SK-N-MC (cell line): ENCODE results near the gene PLA2G6.

Experiments used
- DNase-seq: peaks from one replicate; pipeline ENCODE4 v3.0.0-alpha.2; 2011; ENCODE audit warnings: low read depth, low spot score
- H3K27ac ChIP-seq: fragments of 200-600 bp; sonication (generic); 2 replicates; pipeline ENCODE4 v1.5.1; 2016; ENCODE audit warnings: mixed run types
- H3K36me3 ChIP-seq: fragments of 200-600 bp; sonication (generic); 2 replicates; pipeline ENCODE4 v1.6.1; 2017; ENCODE audit warnings: antibody characterized with exemption, low read length, mixed read lengths; ENCODE audit not compliant: insufficient read depth
- H3K4me3 ChIP-seq: fragments of 200-600 bp; sonication (generic); 2 replicates; pipeline ENCODE4 v1.5.1; 2016
- H3K9ac ChIP-seq: fragments of 200-600 bp; sonication (generic); 2 replicates; pipeline ENCODE4 v1.8.0; 2017; ENCODE audit warnings: mixed run types, mixed read lengths; ENCODE audit not compliant: insufficient read length
- H3K9me3 ChIP-seq: fragments of 200-600 bp; sonication (generic); 2 replicates; pipeline ENCODE4 v1.6.1; 2017; ENCODE audit warnings: low read depth, mild to moderate bottlenecking, antibody characterized with exemption, low read length, moderate library complexity, mixed read lengths
- EZH2 ChIP-seq: fragments of 200-600 bp; sonication (generic); IDR thresholded peaks from one replicate; pipeline ENCODE4 v1.6.1; 2017; ENCODE audit warnings: antibody characterized with exemption
- FOXP2 ChIP-seq: optimal IDR thresholded peaks from 2 replicates; pipeline ENCODE3; 2011; ENCODE audit warnings: mild to moderate bottlenecking, moderate library complexity; ENCODE audit not compliant: insufficient read depth; ENCODE audit errors: extremely low read length, control extremely low read depth
- POLR2AphosphoS5 ChIP-seq: IDR thresholded peaks from 2 replicates; pipeline ENCODE4 v1.6.1; 2012; ENCODE audit warnings: mild to moderate bottlenecking, low read depth, low read length, borderline replicate concordance

PLA2G6 gene

DNA sequence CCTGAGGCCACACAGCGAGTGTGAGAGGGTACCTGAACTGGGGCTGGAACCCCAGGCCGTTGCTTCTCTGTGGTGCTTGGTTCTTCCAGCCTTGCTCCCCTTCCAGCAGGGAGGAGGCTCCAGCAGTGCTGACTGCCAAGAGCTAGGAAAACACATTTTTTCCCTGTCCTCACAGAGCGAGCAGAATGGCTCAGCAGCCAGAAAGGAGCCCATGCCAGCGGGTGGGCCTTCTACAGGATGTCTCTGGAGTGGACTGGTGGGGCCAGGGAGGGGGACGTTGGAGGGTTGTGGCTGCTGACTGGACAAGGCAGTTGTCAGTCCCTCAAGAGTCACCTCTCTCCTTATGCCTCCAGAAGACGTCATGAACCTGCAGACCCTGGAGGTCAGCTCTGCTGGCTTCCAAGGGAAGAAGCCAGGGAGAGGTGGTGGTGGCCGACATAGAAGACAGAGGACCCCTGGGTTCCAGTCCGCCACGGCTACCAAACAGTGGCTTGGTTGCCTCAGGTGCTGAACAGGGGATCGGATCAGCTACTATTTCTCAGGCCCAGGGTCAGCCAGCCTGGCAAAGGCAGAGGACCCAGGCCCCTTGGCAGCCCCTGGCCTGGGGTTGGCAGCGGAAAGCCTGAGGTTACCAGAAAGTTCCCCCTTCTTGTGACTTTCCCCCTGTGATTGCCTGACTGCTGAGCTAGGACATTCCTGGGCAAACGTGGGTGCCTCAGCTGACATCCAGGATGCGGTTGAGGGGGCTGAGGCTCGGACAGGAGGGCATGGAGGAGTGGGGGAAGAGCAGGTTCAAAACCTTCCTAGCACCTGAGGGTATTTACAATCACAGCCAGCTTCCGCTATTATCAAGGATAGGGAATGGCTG is 23.9 kb upstream of the PLA2G6 start:
- H3K9me3 ChIP-seq, result no peaks in the 10 kb centered on the region
- no peak overlapping the region for H3K4me3 ChIP-seq
- TF ChIP-seq EZH2, result no peak
- no peak for TF ChIP-seq POLR2AphosphoS5
- TF ChIP-seq FOXP2, result no peak
- H3K27ac ChIP-seq, result no peak overlapping the region
- no peak overlapping the region for H3K9ac ChIP-seq
- no peak for DNase-seq
- H3K36me3 ChIP-seq, result no peaks in the 10 kb centered on the region

DNA sequence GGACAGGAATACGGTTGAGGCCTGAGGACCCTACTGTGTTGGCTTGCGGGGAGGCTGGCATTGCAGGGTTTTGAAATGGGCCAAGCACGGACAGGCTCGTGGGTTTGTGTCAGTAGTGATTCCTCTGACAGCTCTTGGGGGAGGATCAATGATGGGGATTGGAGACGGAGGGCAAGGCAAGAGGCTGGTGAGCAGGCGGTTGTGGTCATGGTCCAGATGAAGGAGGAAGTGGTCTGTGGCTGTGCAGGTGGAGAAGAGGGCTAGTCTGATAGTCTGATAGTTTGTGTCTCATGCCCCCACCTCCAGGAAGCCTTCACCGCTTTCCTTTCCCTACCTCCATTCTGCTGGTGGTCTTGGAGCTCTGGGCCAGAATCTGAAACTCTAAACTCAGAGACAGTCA is 23.2 kb upstream of the PLA2G6 start:
- DNase-seq, result no peak
- no peak for TF ChIP-seq FOXP2
- TF ChIP-seq EZH2, result no peak
- no peak for TF ChIP-seq POLR2AphosphoS5
- Histone ChIP-seq H3K4me3 (no peak overlapping the region), H3K9me3 (no peaks in the 10 kb centered on the region), H3K36me3 (no peaks in the 10 kb centered on the region), H3K9ac (no peak overlapping the region), H3K27ac (no peak overlapping the region)

DNA sequence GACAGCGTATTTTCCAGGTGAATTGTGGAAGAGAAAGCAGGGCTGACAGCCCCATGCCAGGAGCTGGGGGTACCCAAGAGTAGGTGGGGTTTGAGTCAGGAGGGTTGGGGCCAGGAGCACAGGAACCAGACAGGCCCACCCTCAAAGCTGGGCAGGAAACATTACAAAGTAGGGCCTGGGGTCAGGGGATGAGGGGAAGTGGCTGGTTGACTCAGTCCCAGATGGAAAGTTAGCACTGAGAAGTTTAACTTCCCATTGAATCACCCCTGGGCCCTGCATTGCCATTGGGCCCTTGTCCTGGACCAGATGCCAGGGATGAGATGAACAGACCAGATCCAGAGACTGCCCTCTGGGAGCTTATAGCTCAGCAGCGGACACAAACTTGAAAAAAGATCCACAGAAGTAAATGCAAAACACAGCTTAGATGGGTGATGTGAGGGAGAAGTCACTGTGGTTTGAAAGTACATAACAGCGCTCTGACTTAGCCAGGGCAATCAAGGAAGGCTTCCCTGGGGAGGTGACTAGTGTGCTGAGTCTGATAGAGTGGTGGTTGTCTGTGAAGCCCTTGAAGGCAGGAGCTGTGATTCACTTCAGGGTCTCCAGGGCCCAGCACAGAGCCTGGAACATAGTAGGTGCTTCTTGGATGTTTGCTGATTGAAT is 22.4 kb upstream of the PLA2G6 start:
- TF ChIP-seq EZH2 (no peak), FOXP2 (no peak), POLR2AphosphoS5 (no peak)

DNA sequence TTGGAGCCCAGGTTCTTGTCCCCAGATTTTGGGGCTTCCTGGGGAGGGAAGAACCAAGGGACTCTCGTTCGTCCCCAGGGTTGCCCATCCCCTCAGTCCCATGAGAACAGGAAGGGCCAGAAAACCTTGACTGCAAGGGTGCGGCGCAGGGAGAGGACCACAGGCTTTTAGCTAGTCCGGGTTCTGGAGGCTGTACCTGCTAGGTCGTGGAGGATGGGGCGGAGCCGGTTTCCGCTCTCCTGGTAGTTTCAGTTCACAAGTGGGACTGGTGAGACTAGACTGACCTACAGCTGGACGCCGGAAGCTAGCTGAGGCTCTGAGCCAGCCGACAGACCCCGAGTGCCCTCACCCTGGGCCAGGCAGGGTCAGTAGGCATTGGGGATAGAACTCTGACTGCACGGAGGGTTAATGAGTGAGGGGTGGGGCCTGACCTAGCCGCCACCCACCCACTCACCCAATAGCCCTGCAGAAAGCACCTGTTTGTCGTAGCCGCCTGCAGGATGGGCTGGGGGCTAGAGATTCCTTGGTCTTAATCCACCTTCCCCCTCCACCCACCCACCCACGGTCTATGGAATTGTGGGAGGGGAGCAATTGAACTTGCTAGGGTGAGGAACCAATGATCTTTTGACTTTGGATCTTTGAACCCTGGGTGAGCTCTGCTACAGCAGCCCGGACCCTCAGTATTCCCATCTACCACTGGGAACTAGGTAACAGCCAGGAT is 21.6 kb upstream of the PLA2G6 start:
- no peaks in the 10 kb centered on the region for H3K9me3 ChIP-seq
- H3K27ac ChIP-seq, result no peak overlapping the region
- no peak for DNase-seq
- peak overlapping the region; percentile 77 for H3K9ac ChIP-seq
- no peaks in the 10 kb centered on the region for H3K36me3 ChIP-seq
- peak overlapping the region; percentile 90 for H3K4me3 ChIP-seq
- TF ChIP-seq POLR2AphosphoS5 (no peak), FOXP2 (no peak), EZH2 (no peak)

More for the DNA sequence above, 22.4 kb upstream of the PLA2G6 start:
- Histone ChIP-seq H3K4me3 (no peak overlapping the region), H3K36me3 (no peaks in the 10 kb centered on the region), H3K9me3 (no peaks in the 10 kb centered on the region), H3K27ac (no peak overlapping the region), H3K9ac (no peak overlapping the region)
- DNase-seq, result no peak

DNA sequence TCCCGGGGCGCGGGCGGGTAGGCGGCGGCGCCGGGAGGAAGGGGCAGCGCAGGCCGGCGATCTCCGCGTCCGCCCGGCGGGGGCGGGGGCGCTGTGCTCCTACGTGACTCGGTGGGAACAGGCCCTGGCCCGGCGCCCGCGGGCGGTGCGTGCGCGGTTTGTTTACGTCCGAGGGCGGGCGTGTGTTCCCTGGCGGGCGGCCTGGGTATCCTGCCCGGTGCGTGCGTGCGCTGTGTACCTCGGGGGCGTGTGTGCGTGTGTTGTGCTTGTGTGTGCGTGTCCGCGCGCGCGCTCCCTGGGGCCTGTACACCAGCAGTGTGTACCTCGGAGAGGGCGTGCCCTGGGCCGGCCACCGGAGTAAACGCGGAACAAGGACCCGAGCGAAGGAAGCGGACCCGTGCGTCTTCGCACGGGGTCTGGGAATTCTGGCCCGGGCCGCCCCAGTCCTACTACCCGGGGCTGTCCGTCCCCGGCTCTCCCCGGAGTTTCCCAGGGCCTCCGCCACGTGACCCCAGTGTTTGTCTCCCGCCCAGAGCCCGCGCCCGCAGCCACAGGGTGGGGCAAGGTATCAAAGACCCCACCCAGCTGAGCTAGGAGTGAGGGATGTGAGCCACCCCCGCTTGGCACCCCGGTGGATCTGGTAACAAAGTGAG is 20.9 kb upstream of the PLA2G6 start:
- peak overlapping the region; percentile 77 for H3K9ac ChIP-seq
- DNase-seq, result no peak
- H3K9me3 ChIP-seq, result no peaks in the 10 kb centered on the region
- H3K36me3 ChIP-seq, result no peaks in the 10 kb centered on the region
- H3K4me3 ChIP-seq, result peak overlapping the region; percentile 90
- no peak overlapping the region for H3K27ac ChIP-seq
- no peak for TF ChIP-seq FOXP2
- TF ChIP-seq POLR2AphosphoS5, result no peak
- TF ChIP-seq EZH2, result no peak

DNA sequence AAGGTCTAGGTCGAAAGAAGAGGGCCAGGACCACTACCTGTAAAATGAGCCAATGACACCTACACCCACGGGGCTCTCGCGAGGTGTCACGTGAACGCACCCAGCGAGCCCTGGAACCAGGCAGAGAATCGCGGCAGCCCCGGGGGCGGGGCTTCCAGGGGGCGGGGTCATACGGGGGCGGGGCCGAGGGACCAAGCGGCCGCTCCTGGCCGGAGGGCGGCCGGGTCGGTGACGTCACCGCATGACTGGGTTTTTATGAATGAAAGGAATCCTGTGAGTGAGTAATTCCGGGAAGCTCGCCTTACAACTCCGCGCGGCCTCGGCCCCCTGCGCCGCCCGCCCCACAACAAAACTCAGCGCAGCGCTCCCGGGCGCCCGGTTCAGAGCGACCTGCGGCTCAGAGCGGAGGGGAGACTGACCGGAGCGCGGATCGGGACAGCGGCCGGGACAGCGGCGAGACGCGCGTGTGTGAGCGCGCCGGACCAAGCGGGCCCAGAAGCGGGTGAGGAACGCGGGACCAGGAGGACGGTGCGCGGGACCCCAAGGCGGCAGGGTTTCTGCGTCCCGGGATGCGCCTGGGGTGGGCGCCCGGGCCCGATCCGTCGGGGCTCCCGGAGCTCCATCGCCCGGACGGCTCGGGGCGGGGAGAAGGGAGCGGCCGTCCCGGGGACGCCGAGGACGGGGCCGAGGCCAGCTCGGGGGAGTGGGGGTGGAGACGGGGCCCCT is 20.2 kb upstream of the PLA2G6 start, which contains the start of gene MAFF:
TSS of gene MAFF (plus strand) at position 284 of the 726 bp plus-strand sequence. CDS start 11,860 bp downstream, outside the sequence.
- Histone ChIP-seq H3K27ac (no peak within 1 kb of the TSS), H3K4me3 (peak within 1 kb of the TSS; percentile 90), H3K9me3 (no peaks in the 10 kb centered on the region), H3K9ac (peak within 1 kb of the TSS; percentile 77), H3K36me3 (no peaks in the 10 kb centered on the region)
- DNase-seq, result no peak
- TF ChIP-seq FOXP2, result no peak
- TF ChIP-seq EZH2, result no peak
- no peak for TF ChIP-seq POLR2AphosphoS5

DNA sequence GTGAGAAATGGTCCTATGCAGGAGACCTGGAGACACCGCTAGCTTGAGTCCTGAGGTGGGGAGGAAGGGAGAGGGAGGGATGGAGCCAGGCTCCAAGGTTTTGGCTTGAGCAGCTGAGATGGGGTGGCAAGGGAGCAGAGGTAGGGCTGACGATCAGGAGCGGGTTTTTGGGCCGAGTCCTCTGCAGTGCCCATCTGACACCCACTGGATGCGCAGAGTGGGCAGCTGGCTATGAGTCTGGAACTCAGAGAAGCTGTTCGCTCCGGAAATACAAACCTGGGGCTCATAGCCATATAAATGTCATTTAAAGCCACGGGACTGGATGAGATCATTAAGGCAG is 19.7 kb upstream of the PLA2G6 start:
- peak overlapping the region; percentile 90 for H3K4me3 ChIP-seq
- TF ChIP-seq POLR2AphosphoS5 (no peak), EZH2 (no peak), FOXP2 (no peak)
- H3K27ac ChIP-seq, result no peak overlapping the region
- DNase-seq, result no peak
- no peaks in the 10 kb centered on the region for H3K36me3 ChIP-seq
- no peak overlapping the region for H3K9ac ChIP-seq
- no peaks in the 10 kb centered on the region for H3K9me3 ChIP-seq
